ENCODE results near the gene MAP3K14. TPM values are rescaled to one million over a fixed set of nuclear protein-coding genes. Genes with fewer than 3 reads are reported as not detected.
A peak's percentile ranks its signal among the peaks of the same experiment; 100 is the strongest.

MAP3K14 gene
- total and polyA plus RNA-seq, 10 of the 15 experiments (the other 5 are each of a cell fraction or from before 2014, with no cell fraction given) = 2.1 to 33.3 (median 19.7) TPM

- no peak for TF ChIP-seq YBX1 (IDR thresholded peaks at IDR 0.05)
- TF ChIP-seq MYC (IDR thresholded peaks at IDR 0.05; ENCODE audit: insufficient read depth, insufficient read length, insufficient replicate concordance, low read length, severe bottlenecking) = no peak
- TF ChIP-seq SREBF1 (IDR thresholded peaks at IDR 0.05; ENCODE audit: low read length) = no peak
- TF ChIP-seq ZBTB40 (IDR thresholded peaks at IDR 0.05; ENCODE audit: borderline replicate concordance) = no peak
- no peak for TF ChIP-seq TCF7 (IDR thresholded peaks at IDR 0.05; ENCODE audit: borderline replicate concordance)
- TF ChIP-seq MTA3 (IDR thresholded peaks at IDR 0.05; ENCODE audit: borderline replicate concordance, low read length) = 0 out of 2 replicates have a peak, but pooled peaks have one; percentile 30
- no peak for TF ChIP-seq CHD4 (IDR thresholded peaks at IDR 0.05)
- TF ChIP-seq ZNF217 (IDR thresholded peaks at IDR 0.05) = no peak
- TF ChIP-seq ZBED1 (IDR thresholded peaks at IDR 0.05; ENCODE audit: borderline replicate concordance) = no peak
- no peak for TF ChIP-seq RBBP5 (conservative IDR thresholded peaks at IDR 0.05)
- TF ChIP-seq BMI1 (IDR thresholded peaks at IDR 0.05; ENCODE audit: borderline replicate concordance) = no peak
- TF ChIP-seq SREBF2 (IDR thresholded peaks at IDR 0.05; ENCODE audit: low read length) = no peak
These were observed 15.1 kb downstream of the MAP3K14 start (continued) for GRCh38 chr17:45301674-45302073.

Measured in GM12878 (cell line).